Epithelial cell of esophagus (primary cell): ENCODE measurements around the gene NLGN4Y.
A peak's percentile ranks its signal among the peaks of the same experiment; 100 is the strongest.

Source experiments
- DNase-seq: peaks from one replicate; pipeline ENCODE4 v3.0.0; 2010; ENCODE audit warnings: low read depth
- H3K4me3 ChIP-seq: 2 replicates; pipeline ENCODE4 v1.5.1; 2011; ENCODE audit warnings: mild to moderate bottlenecking, low read length, control low read depth
- CTCF ChIP-seq: IDR thresholded peaks from 2 replicates; pipeline ENCODE4 v1.5.1; 2011; ENCODE audit warnings: low read depth, mild to moderate bottlenecking, low read length, control low read depth, inconsistent platforms; ENCODE audit not compliant: insufficient read depth; ENCODE audit errors: missing control alignments

The NLGN4Y gene

DNA sequence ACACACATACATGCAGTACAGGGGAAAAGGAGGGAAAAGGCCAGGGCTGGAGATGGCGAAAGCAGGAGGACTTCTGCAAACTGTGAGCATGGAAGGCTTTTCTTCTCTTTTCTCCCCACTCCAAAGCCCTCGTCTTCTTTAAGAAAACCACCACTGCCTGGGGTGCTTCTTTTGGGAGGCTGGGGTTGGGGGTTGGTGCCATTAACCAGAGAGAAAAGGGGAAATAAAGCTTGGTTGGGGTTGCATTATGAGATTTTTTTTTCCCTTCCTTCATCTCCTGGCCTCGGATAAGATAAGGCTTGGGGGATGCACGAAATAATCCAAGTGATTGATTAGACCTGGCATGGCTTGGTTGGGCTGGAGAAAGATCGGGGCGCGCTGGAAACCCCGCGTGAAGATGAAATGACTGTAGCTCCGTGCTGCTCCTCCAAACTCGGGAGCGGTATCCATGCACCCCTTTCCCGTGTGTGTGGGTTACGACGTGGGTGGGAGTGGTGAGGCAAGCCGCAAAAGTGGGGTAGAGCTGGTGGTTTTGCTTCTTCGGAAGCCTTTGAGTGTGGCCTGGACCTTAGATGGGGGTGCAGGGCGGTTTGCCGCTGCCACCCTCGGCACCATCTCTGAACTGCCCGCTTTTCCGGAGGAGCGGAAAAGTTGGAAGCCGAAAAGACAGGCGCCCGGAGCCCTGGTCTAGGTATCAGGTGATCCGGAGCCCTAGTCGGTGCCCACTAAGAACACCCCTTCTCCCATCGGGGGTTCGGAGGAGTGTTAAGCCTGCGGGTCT lies 648 bp upstream of the NLGN4Y start:
- TF ChIP-seq CTCF: no peak
- peak; percentile 2 for DNase-seq
- peak overlapping the region; percentile 67 for H3K4me3 ChIP-seq

- peak overlapping the region; percentile 67 for H3K4me3 ChIP-seq
- peak; percentile 16 for DNase-seq
- peak; percentile 36 for TF ChIP-seq CTCF
These were observed 986 bp downstream of the NLGN4Y start for GRCh38 chrY:14525315-14525714.

DNA sequence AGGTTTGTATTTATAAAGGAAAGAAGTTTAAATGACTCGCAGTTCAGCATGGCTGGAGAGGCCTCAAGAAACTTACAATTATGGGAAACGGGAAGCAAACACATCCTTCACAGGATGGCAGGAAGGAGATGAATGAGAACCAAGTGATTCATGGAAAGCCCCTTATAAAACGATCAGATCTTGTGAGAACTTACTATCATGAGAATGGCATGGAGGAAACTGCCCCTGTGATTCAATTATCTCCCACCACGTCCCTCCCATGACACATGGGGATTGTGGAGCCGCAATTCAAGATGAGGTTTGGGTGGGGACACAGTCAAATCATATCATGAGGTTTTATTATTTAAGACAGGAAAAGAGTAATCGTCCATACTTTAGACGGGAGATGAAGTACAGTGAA lies 4.0 kb downstream of the NLGN4Y start:
- TF ChIP-seq CTCF: no peak
- no peak for DNase-seq
- H3K4me3 ChIP-seq: no peak overlapping the region

- peak; percentile 77 for DNase-seq
- H3K4me3 ChIP-seq: no peak overlapping the region
- TF ChIP-seq CTCF: no peak
These were observed 12.4 kb downstream of the NLGN4Y start for GRCh38 chrY:14536703-14537102.

- TF ChIP-seq CTCF: no peak
- no peak for DNase-seq
- H3K4me3 ChIP-seq: no peak overlapping the region
These were observed 19.2 kb downstream of the NLGN4Y start for GRCh38 chrY:14543506-14543905.

DNA sequence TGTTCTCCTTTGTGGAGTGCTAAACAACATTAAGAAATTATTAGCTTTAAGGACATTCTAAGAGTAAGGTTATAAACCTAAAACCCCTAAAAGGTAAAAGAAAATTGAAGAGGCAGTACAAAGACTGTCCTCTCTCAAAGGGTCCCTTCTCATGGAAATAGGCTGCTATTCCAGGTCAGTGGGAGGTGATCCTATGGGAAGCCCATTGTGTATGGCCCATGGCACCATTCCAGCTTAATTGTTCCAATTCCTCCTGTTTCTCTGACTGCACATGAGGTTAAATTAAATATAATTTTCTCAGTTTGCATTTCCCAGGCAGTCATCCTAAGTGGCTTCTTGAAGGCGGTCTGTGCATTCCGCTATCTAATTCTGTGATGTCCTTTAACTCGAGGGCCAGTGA lies 57.0 kb downstream of the NLGN4Y start:
- no peak overlapping the region for H3K4me3 ChIP-seq
- no peak for TF ChIP-seq CTCF
- DNase-seq: no peak

DNA sequence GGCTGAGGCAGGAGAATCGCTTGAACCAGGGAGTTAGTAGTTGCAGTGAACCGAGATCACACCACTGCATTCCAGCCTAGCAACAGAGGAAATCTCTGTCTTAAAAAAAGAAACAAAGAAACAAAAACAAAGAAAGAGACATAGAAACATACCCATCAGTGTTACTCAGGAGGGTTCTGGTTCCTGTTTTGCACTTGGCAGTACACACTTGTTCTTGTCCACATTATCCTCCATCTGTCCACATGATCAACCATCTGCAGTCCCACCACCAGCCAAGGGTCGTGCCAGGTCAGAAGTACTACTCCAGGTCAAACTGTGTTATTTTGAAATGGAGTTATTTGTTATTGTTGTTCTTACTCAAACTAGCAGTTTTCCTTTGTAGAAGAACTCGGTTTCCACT lies 62.4 kb downstream of the NLGN4Y start:
- no peak for DNase-seq
- H3K4me3 ChIP-seq: no peak overlapping the region
- no peak for TF ChIP-seq CTCF
